Measurements from ENCODE around the gene WAPL. TPM values are rescaled to one million over a fixed set of nuclear protein-coding genes. Genes with fewer than 3 reads are reported as not detected.

WAPL gene
- total RNA-seq, 1 donor: 40.2 TPM

DNA sequence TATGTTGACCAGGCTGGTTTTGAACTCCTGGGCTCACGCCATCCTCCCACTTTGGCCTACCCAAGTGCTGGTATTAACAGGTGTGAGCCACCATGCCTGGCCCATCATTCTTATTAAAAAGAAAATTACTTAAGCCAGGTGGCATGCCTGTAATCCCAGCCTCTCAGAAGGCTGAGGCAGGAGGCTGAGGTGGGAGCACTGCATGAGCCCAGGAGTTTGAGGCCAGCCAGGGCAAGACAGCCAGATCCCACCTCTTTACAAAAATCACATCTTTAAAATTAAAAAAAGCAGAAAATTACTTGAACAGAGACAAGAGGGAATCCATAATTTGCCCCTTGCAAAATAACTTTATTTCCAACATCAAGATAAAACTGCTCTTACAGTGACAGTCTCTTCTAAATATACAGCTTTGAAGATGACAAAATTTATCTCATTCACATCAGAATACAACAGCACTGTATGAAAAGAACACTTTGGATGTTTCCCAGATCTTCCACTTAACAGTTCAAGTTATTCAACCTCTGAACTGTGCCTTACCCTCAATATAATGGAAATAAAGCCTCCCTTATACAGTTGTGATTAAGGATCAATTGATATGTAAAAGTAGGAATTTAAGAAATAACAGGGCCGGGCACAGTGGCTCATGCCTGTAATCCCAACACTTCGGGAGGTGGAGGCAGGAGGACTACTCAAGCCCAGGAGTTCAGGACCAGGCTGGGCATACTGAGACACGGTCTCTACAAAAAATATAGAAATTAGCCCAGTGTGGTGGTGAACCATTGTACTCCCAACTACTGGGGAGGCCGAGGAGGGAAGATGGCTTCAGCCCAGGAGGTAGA lies 10.3 kb downstream of the WAPL start:
- TF ChIP-seq, protein P1, sequence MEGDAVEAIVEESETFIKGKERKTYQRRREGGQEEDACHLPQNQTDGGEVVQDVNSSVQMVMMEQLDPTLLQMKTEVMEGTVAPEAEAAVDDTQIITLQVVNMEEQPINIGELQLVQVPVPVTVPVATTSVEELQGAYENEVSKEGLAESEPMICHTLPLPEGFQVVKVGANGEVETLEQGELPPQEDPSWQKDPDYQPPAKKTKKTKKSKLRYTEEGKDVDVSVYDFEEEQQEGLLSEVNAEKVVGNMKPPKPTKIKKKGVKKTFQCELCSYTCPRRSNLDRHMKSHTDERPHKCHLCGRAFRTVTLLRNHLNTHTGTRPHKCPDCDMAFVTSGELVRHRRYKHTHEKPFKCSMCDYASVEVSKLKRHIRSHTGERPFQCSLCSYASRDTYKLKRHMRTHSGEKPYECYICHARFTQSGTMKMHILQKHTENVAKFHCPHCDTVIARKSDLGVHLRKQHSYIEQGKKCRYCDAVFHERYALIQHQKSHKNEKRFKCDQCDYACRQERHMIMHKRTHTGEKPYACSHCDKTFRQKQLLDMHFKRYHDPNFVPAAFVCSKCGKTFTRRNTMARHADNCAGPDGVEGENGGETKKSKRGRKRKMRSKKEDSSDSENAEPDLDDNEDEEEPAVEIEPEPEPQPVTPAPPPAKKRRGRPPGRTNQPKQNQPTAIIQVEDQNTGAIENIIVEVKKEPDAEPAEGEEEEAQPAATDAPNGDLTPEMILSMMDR (IDR thresholded peaks at IDR 0.05; ENCODE audit: extremely low read depth, low read depth, low read length): no peak
- H3K9me3 ChIP-seq (ENCODE audit: low read depth, low read length): no peaks in the 10 kb centered on the region
- H3K27ac ChIP-seq (ENCODE audit: low read depth, low read length): no peak overlapping the region
- H3K4me2 ChIP-seq (ENCODE audit: insufficient read depth, low read length): no peak overlapping the region
- no peak for DNase-seq (ENCODE audit: insufficient read length, low spot score, missing footprints)
- peaks cover 23% of the 10 kb centered on the region for H3K36me3 ChIP-seq (ENCODE audit: insufficient read depth, low read length)
- H4K20me1 ChIP-seq (ENCODE audit: insufficient read depth, low read length): peaks cover 33% of the 10 kb centered on the region
- H3K79me2 ChIP-seq (ENCODE audit: insufficient read depth, low read length): peaks cover 92% of the 10 kb centered on the region
- H3K27me3 ChIP-seq (ENCODE audit: insufficient read depth, low read length): no peaks in the 10 kb centered on the region
- no peak overlapping the region for H3K4me3 ChIP-seq (ENCODE audit: insufficient read depth, low read length)
- H2AFZ ChIP-seq (ENCODE audit: low read length): no peak overlapping the region
- peaks cover 15% of the 10 kb centered on the region for H3K4me1 ChIP-seq (ENCODE audit: insufficient read depth, low read length)

GRCh38 chr10:86509145-86509544 lies 12.4 kb downstream of the WAPL start:
- Histone ChIP-seq H3K27me3 (ENCODE audit: insufficient read depth, low read length) (no peaks in the 10 kb centered on the region), H3K4me3 (ENCODE audit: insufficient read depth, low read length) (no peak overlapping the region), H3K4me2 (ENCODE audit: insufficient read depth, low read length) (no peak overlapping the region), H3K4me1 (ENCODE audit: insufficient read depth, low read length) (peaks cover 18% of the 10 kb centered on the region), H4K20me1 (ENCODE audit: insufficient read depth, low read length) (peaks cover 42% of the 10 kb centered on the region), H3K36me3 (ENCODE audit: insufficient read depth, low read length) (peaks cover 9% of the 10 kb centered on the region), H3K79me2 (ENCODE audit: insufficient read depth, low read length) (peaks cover 92% of the 10 kb centered on the region), H3K9me3 (ENCODE audit: low read depth, low read length) (no peaks in the 10 kb centered on the region), H3K27ac (ENCODE audit: low read depth, low read length) (no peak overlapping the region), H2AFZ (ENCODE audit: low read length) (no peak overlapping the region)
- TF ChIP-seq, protein P1 (IDR thresholded peaks at IDR 0.05; ENCODE audit: extremely low read depth, low read depth, low read length): no peak
- no peak for DNase-seq (ENCODE audit: insufficient read length, low spot score, missing footprints)

GRCh38 chr10:86508217-86508616 lies 13.4 kb downstream of the WAPL start:
- TF ChIP-seq, protein P1 (IDR thresholded peaks at IDR 0.05; ENCODE audit: extremely low read depth, low read depth, low read length): no peak
- peaks cover 42% of the 10 kb centered on the region for H4K20me1 ChIP-seq (ENCODE audit: insufficient read depth, low read length)
- H3K27ac ChIP-seq (ENCODE audit: low read depth, low read length): peak overlapping the region; percentile 45
- peaks cover 18% of the 10 kb centered on the region for H3K4me1 ChIP-seq (ENCODE audit: insufficient read depth, low read length)
- no peaks in the 10 kb centered on the region for H3K27me3 ChIP-seq (ENCODE audit: insufficient read depth, low read length)
- no peaks in the 10 kb centered on the region for H3K9me3 ChIP-seq (ENCODE audit: low read depth, low read length)
- no peak overlapping the region for H2AFZ ChIP-seq (ENCODE audit: low read length)
- peaks cover 8% of the 10 kb centered on the region for H3K36me3 ChIP-seq (ENCODE audit: insufficient read depth, low read length)
- no peak overlapping the region for H3K4me3 ChIP-seq (ENCODE audit: insufficient read depth, low read length)
- DNase-seq (ENCODE audit: insufficient read length, low spot score, missing footprints): no peak
- no peak overlapping the region for H3K4me2 ChIP-seq (ENCODE audit: insufficient read depth, low read length)
- H3K79me2 ChIP-seq (ENCODE audit: insufficient read depth, low read length): peaks cover 92% of the 10 kb centered on the region

DNA sequence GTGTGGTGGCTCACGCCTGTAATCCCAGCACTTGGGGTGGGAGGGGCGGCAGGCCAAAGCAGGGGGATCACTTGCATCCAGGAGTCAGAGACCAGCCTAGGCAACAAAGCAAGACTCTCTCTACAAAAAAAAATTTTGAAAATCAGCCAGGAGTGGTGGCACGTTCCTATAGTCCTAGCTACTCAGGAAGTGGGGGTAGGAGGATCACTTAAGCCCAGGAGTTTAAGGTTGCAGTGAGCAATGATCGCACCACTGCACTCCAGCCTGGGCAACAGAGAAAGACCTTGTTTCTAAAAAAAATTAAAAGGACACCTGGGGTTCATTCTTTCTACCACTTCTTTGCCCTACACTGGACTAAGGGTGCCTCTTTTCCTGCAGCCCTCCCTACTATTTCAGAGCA lies 15.1 kb downstream of the WAPL start:
- DNase-seq (ENCODE audit: insufficient read length, low spot score, missing footprints): peak; percentile 3
- TF ChIP-seq, protein P1 (IDR thresholded peaks at IDR 0.05; ENCODE audit: extremely low read depth, low read depth, low read length): no peak
- no peaks in the 10 kb centered on the region for H3K27me3 ChIP-seq (ENCODE audit: insufficient read depth, low read length)
- peaks cover 2% of the 10 kb centered on the region for H3K36me3 ChIP-seq (ENCODE audit: insufficient read depth, low read length)
- H3K4me2 ChIP-seq (ENCODE audit: insufficient read depth, low read length): no peak overlapping the region
- no peak overlapping the region for H2AFZ ChIP-seq (ENCODE audit: low read length)
- H3K4me1 ChIP-seq (ENCODE audit: insufficient read depth, low read length): peaks cover 20% of the 10 kb centered on the region
- peaks cover 37% of the 10 kb centered on the region for H4K20me1 ChIP-seq (ENCODE audit: insufficient read depth, low read length)
- H3K79me2 ChIP-seq (ENCODE audit: insufficient read depth, low read length): peaks cover 91% of the 10 kb centered on the region
- no peak overlapping the region for H3K27ac ChIP-seq (ENCODE audit: low read depth, low read length)
- no peaks in the 10 kb centered on the region for H3K9me3 ChIP-seq (ENCODE audit: low read depth, low read length)
- no peak overlapping the region for H3K4me3 ChIP-seq (ENCODE audit: insufficient read depth, low read length)
